ENCODE data around the gene ATCAY. TPM values are rescaled to one million over a fixed set of nuclear protein-coding genes. Genes with fewer than 3 reads are reported as not detected.

Gene ATCAY, protein sequence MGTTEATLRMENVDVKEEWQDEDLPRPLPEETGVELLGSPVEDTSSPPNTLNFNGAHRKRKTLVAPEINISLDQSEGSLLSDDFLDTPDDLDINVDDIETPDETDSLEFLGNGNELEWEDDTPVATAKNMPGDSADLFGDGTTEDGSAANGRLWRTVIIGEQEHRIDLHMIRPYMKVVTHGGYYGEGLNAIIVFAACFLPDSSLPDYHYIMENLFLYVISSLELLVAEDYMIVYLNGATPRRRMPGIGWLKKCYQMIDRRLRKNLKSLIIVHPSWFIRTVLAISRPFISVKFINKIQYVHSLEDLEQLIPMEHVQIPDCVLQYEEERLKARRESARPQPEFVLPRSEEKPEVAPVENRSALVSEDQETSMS
- polyA plus RNA-seq = not detected

DNA sequence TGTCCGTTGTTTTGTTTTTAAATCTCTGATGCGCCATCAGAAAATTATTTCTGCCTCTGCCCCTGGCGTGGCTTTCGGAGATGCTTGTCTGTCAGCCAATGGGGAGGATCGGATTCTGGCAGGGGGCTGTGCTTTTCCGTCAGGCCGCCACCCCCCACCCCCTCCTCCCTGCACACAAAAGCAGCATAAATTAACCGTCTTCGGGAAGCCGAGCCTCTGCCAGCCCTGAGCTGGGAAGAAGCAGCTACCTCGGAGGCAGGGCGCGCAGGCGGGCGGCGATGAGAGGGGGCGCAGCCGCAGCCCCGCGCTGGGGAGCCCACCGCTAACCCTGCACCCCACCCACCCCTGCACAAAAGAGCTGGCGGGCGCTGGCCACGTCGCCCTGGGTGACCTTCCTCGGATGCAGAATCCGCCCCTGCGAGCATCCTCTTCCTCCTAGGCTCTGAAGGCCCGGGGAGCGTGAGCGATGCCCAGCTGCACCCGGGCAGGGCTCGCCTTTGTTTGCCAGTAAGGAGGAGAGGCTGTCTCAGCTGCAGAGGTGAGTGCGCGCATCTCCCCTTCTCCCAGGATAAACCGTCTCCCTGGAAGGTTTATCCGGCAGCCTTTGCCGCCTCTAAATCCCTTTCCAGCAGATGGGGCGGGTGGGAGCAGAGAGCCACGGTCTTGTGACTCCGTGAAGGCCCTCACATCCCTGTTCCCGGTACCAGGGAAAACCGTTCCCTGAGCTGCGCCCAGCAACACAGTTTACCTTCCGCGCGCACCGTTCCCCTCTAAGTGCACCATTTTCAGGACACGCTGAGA is at the start of gene ATCAY:
TSS of gene ATCAY (plus strand) at position 215 of the 801 bp plus-strand sequence. CDS start 5,083 bp downstream, outside the sequence.
- Mint-ChIP-seq H3K4me3 (no peak within 1 kb of the TSS), H3K27ac (peak within 1 kb of the TSS in 2 of 3 donors; percentile 50 to 53), H3K4me1 (peaks cover 0 to 8% (median 0%) of the 10 kb centered on the region in 3 donors), H3K9me3 (peaks cover 0 to 4% (median 0%) of the 10 kb centered on the region in 3 donors), H3K36me3 (peaks cover 2% of the 10 kb centered on the region), H3K27me3 (peaks cover 31% of the 10 kb centered on the region)

DNA sequence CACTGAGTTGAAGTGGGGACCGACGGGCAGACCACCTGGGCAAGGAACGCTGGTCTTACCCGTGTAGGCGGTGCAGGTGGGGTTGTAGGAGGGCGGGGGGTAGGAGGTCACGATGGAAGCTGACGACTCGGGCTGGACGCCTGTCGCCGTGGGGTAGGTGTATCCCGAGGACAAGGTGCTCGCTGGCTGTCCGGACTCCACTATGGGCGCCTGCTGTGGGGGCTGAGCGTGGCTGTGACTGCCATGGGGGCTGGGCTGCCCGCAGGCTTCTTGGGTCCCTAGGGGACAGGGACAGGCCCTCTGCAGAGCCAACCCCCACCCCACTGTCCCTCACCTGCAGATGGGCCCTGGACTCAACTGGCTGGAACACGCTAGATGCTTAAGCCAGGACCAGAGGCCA is 48.9 kb upstream of the ATCAY start:
- Mint-ChIP-seq H3K36me3 (no peaks in the 10 kb centered on the region), H3K4me1 (peaks cover 0 to 5% (median 4%) of the 10 kb centered on the region in 3 donors), H3K4me3 (no peak overlapping the region)

GRCh38 chr19:3832001-3832400 is 48.5 kb upstream of the ATCAY start:
- H3K4me3 Mint-ChIP-seq = no peak overlapping the region
- H3K27me3 Mint-ChIP-seq = peaks cover 13% of the 10 kb centered on the region
- peaks cover 0 to 3% (median 0%) of the 10 kb centered on the region in 3 donors for H3K9me3 Mint-ChIP-seq
- no peaks in the 10 kb centered on the region for H3K36me3 Mint-ChIP-seq
- peaks cover 0 to 5% (median 4%) of the 10 kb centered on the region in 3 donors for H3K4me1 Mint-ChIP-seq
- no peak overlapping the region for H3K27ac Mint-ChIP-seq

More for the DNA sequence above, 48.9 kb upstream of the ATCAY start:
- Mint-ChIP-seq H3K9me3 (peaks cover 0 to 3% (median 0%) of the 10 kb centered on the region in 3 donors), H3K27ac (no peak overlapping the region), H3K27me3 (peaks cover 13% of the 10 kb centered on the region)

DNA sequence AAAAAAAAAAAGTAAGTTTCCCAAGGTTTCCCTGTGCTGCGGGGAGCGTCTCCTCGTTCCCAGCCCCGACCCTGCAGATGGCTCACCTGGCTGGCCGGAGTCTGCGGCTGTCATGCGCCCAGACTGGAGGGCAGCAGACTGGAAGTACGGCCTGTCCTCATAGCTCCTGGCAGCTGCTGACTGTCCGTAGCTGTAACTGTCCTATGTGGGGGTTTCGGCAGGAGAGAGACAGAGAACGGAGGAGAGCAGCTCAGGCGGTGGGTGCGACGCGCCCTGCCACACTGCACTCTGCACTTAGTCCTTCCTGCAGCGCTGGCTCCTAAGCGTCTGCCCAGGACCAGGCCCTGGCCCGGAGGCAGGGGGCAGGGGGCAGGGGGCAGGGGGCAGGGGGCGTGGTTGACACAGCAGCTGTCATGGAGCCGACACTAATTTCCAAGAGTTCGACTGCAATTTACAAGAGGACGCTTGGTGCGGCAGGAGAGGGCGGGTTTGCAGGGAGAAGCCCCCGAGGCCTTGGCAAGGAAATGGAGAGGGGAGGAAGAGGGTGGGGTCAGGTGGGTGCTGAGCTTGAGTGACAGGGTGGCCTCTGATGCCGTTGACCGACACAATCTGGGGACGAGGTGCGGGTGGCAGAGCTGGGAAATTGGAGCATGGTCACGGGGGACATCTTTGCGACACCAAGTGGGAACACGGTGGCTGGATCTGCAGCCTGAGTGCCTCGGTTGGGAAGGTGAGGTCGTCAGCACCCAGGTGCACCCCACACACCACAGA is 46.7 kb upstream of the ATCAY start:
- Mint-ChIP-seq H3K4me1 (no peaks in the 10 kb centered on the region), H3K36me3 (no peaks in the 10 kb centered on the region), H3K27me3 (peaks cover 12% of the 10 kb centered on the region), H3K9me3 (peaks cover 0 to 7% (median 2%) of the 10 kb centered on the region in 3 donors), H3K27ac (no peak overlapping the region), H3K4me3 (no peak overlapping the region)

DNA sequence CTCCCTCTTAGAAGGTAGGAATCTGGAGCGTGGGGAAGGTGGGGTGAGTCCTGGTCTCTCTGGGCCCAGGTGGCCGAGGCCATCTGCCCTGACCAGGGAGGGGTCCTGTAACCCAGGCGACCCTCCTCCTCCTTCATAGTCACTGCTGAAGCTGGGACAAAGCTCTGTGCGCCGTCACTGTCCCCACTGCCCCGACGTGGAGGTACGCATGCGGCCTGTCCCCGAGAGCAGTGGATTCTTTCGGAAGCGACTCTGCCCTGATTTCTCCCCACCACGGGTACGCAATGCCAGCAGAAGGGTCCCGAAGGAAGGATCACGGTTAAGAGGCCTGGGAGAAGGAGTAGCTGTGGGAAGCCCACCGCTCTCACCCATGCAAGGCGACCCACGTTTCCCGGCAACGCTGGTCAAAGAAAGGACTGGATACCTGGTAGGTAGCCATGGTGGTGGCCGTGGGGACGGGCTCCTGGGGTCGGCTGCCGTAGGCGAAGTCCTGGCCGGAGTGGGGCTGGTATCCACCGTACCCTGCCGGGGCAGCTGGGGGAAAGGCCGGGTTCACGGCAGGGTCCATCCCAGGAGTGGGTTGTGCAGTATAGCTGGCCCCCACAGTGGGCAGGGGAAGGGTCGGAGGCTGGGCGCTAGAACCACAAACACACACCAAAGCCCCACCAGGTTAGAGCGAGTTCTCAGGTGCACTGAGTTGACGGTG is 46.0 kb upstream of the ATCAY start:
- H3K27me3 Mint-ChIP-seq = peaks cover 8% of the 10 kb centered on the region
- no peaks in the 10 kb centered on the region for H3K36me3 Mint-ChIP-seq
- H3K9me3 Mint-ChIP-seq = peaks cover 0 to 7% (median 2%) of the 10 kb centered on the region in 3 donors
- no peak overlapping the region for H3K27ac Mint-ChIP-seq
- H3K4me1 Mint-ChIP-seq = no peaks in the 10 kb centered on the region
- H3K4me3 Mint-ChIP-seq = no peak overlapping the region

DNA sequence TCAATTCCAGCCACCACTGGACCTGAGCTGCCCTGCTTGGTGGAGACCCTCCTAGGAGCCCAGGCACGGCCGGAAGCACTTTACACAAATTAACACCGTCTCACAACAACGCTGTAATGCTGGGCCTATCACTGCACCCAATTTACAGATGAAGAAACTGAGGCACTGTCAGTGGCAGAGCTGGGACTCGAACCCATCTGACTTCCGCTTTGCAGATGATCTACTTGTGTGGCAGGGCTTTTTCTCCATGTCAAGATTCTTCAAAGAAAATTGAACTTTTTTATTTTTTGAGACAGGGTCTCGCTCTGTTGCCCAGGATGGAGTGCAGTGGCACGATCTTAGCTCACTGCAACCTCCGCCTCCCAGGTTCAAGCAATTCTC is 45.4 kb upstream of the ATCAY start:
- Mint-ChIP-seq H3K9me3 (peaks cover 0 to 7% (median 2%) of the 10 kb centered on the region in 3 donors), H3K36me3 (no peaks in the 10 kb centered on the region), H3K4me3 (no peak overlapping the region), H3K27me3 (peaks cover 5% of the 10 kb centered on the region), H3K27ac (no peak overlapping the region), H3K4me1 (no peaks in the 10 kb centered on the region)

DNA sequence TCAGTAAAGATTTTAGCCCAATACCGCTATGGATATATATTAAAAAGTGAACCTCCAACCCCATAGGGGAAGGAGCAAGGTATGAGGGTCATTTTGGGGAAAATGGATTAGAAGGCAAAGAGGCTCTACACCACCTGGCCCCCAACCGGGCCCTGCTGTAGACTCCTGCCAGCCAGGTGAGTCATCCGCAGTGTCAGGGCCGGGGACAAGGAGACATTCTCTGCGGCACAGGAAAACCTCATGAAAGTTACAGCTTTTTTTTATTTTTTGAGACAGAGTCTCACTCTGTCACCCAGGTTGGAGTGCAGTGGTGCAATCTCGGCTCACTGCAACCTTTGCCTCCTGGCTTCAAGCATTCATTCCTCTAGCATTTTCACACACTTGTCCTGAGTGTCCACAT is 43.6 kb upstream of the ATCAY start:
- H3K27ac Mint-ChIP-seq = no peak overlapping the region
- H3K9me3 Mint-ChIP-seq = peaks cover 0 to 4% (median 2%) of the 10 kb centered on the region in 3 donors
- no peak overlapping the region for H3K4me3 Mint-ChIP-seq
- H3K4me1 Mint-ChIP-seq = no peaks in the 10 kb centered on the region
- peaks cover 3% of the 10 kb centered on the region for H3K27me3 Mint-ChIP-seq
- H3K36me3 Mint-ChIP-seq = no peaks in the 10 kb centered on the region

- peaks cover 2% of the 10 kb centered on the region for H3K27me3 Mint-ChIP-seq
- no peaks in the 10 kb centered on the region for H3K36me3 Mint-ChIP-seq
- no peak overlapping the region for H3K4me3 Mint-ChIP-seq
- H3K27ac Mint-ChIP-seq = no peak overlapping the region
- peaks cover 0 to 4% (median 2%) of the 10 kb centered on the region in 3 donors for H3K9me3 Mint-ChIP-seq
- H3K4me1 Mint-ChIP-seq = no peaks in the 10 kb centered on the region
These were observed 43.2 kb upstream of the ATCAY start for GRCh38 chr19:3837332-3837731.

DNA sequence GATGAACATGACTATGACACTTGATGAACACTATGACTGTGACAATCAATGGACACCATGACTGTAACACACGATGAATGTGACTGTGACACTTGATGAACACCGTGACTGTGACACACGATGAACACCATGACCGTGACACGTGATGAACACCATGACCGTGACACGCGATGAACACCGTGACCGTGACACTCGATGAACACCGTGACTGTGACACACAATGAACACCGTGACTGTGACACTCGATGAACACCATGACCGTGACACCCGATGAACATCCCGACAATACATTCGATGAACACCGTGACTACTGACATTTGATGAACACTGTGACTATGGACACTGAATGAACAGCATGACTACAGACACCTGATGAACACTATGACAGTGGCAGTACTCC is 42.6 kb upstream of the ATCAY start:
- Mint-ChIP-seq H3K4me3 (no peak overlapping the region), H3K36me3 (no peaks in the 10 kb centered on the region), H3K9me3 (peaks cover 0 to 4% (median 2%) of the 10 kb centered on the region in 3 donors), H3K27ac (no peak overlapping the region), H3K4me1 (no peaks in the 10 kb centered on the region), H3K27me3 (peaks cover 2% of the 10 kb centered on the region)

- Mint-ChIP-seq H3K4me1 (no peaks in the 10 kb centered on the region), H3K36me3 (no peaks in the 10 kb centered on the region), H3K27ac (no peak overlapping the region), H3K27me3 (peaks cover 2% of the 10 kb centered on the region), H3K4me3 (no peak overlapping the region), H3K9me3 (peaks cover 0 to 4% (median 2%) of the 10 kb centered on the region in 3 donors)
These were observed 41.8 kb upstream of the ATCAY start for GRCh38 chr19:3838661-3839060.

DNA sequence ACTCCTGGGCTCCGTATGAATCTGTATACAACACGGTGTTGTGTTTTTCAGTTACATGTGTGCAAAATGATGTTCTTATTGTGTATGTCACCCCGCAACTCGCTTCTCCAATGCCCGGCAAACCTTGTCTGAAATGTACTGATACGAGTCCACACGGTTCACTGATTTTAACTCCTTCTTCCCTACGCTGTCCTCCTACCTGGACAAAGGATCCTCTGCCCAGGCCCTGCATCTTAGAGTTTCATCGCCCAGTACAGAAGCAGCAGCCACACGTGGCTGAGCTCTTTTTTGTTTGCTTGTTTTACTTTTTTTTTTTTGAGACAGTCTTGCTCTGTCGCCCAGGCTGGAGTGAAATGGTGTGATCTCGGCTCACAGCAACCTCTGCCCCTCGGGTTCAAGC is 40.5 kb upstream of the ATCAY start:
- Mint-ChIP-seq H3K27ac (no peak overlapping the region), H3K9me3 (peaks cover 0 to 4% (median 2%) of the 10 kb centered on the region in 3 donors), H3K4me1 (no peaks in the 10 kb centered on the region), H3K27me3 (peaks cover 2% of the 10 kb centered on the region), H3K36me3 (no peaks in the 10 kb centered on the region), H3K4me3 (no peak overlapping the region)

GRCh38 chr19:3840804-3841203 is 39.7 kb upstream of the ATCAY start:
- H3K4me1 Mint-ChIP-seq = no peaks in the 10 kb centered on the region
- peaks cover 0 to 4% (median 2%) of the 10 kb centered on the region in 3 donors for H3K9me3 Mint-ChIP-seq
- H3K27ac Mint-ChIP-seq = no peak overlapping the region
- H3K36me3 Mint-ChIP-seq = no peaks in the 10 kb centered on the region
- peaks cover 2% of the 10 kb centered on the region for H3K27me3 Mint-ChIP-seq
- H3K4me3 Mint-ChIP-seq = no peak overlapping the region

DNA sequence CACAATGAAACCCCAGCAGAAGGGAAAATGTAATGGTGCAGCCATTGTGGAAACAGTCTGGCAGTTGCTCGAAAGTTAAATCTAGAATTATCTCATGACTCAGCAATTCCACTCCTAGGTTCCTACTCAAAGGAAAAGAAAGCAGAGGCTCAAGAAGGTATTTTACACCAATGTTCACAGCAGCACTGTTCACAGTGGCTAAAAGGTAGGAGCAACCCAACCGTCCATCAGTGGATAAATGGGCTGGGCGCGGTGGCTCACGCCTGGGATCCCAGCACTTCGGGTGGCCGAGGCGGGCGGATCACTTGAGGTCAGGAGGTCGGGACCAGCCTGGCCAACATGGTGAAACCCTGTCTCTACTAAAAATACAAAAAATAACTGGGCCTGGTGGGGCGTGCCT is 37.5 kb upstream of the ATCAY start:
- Mint-ChIP-seq H3K27me3 (peaks cover 2% of the 10 kb centered on the region), H3K36me3 (no peaks in the 10 kb centered on the region), H3K4me3 (no peak overlapping the region), H3K4me1 (no peaks in the 10 kb centered on the region), H3K9me3 (peaks cover 0 to under 1% (median 0%) of the 10 kb centered on the region in 3 donors), H3K27ac (no peak overlapping the region)

DNA sequence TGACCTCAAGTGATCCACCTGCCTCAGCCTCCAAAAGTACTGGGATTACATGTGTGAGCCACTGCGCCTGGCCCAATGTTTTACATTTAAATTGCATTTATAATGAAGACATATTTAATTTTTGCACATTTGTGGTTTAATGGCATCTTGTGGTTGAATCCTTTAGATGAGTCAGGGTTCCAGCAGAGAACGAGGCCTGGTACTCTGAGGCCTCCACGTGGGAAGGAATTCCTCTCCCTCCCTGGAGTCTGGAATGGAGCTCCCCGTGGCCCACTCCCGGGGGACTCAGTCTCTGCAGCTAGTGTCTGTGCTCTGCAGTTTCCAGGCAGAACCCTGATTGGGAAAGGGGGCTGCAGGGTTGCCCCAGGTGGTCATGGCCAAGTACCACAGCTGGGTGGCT is 35.9 kb upstream of the ATCAY start:
- H3K4me1 Mint-ChIP-seq = no peaks in the 10 kb centered on the region
- no peaks in the 10 kb centered on the region for H3K9me3 Mint-ChIP-seq
- H3K27ac Mint-ChIP-seq = peak overlapping the region in 1 of 3 donors; percentile 23
- peaks cover 2% of the 10 kb centered on the region for H3K27me3 Mint-ChIP-seq
- no peak overlapping the region for H3K4me3 Mint-ChIP-seq
- H3K36me3 Mint-ChIP-seq = no peaks in the 10 kb centered on the region

Measured in IgD-negative memory B cell (primary cell).